HG03025 (cell line): Measurements from ENCODE around the gene ANKRD1.

Source experiments
- ATAC-seq: cut with Tn5 transposase; IDR thresholded peaks from one replicate; pipeline ENCODE4 v1.9.1; 2021; ENCODE audit warnings: mild to moderate bottlenecking, moderate library complexity; ENCODE audit not compliant: unreplicated experiment, low FRiP score

The ANKRD1 gene

DNA sequence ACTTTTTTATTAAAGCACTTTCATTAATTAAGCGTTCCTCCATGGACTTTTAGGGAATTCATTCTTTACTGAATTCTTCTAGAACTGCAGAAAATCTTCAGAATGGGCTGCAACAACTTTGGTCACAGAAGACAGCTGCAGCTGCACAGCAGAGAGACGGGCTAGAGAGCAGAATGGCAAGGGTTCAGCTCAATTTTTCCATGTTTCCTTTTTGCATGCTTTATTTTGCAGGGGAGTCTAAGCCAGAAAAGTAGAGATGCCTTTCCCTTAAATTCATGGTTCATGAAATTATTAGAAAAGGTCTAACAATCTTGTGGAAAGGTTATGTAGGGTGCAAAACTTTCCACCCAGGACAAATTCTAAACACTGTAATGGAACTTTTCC, 15.4 kb upstream of the ANKRD1 start:
- ATAC-seq: no peak

DNA sequence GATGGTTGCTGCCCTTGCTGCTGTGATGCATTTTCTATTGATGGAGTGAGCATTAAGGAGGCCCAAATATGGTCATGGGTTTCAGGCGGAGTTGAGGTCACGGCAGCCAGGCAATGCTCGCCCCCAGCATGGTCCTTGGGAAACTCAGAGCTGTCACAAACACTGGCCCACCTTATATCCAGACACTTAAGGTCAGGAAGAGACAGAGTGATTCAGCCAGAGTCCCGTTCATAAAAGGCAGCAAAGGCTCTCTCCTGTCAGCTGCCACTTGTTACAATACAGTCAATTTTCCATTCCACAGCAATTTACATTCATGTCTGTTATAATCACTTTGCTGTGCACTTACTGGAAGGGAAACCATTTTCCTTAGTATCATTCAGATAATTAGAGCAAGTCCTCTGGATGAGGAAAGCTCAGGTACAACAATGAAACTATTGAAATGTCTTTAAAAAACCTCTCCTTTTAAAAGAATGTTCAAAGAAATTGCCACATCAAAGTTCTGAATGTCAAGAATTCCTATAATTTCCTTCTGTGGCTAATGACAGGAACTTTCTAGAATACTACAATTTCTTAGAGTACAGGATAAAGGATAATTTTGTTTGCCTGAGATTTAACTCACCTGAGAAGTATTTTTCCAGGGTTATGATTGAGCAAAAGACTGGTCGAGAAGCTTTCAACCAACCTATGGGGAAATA, 14.8 kb upstream of the ANKRD1 start:
- ATAC-seq: no peak

DNA sequence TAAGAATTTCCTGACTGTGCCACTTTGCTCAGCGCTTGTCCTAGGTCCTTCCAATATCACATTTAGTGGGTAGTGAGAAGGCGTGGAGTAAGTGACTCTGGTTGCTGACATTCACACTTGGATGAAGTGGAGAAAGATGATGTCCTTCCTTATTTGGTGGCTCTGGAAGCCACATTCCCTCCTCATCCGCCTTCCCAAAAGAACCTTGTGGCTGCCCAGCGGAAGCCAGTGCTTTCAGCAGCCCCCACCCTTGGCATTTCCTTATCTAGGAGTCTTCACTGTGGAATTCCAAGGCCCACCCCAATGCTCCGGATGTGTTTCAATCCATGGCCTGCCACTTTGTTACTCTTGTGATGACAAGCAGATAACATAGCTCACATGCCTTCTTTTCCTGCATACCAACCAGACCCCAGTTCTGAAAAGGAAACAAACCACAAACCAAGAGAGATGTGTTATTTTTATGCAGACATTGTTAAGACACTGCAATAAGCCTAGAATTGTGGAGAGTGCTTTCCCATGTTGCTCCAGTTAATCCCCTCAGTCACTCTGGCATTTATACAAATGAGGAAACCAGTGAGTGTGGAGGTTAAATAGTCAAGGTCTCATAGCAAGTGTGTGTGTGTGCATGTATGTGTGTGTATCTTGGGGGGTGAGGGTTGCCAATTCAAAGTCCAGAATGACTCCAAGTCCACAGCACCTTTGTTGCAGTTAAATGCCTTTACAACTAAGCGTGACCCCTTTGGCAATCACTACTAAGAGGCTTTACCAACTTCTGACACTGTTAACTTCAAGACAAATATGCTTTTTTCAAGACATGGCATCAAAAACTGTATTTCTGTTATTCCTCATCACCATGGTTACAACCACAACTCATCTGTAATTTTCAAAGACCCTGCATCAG, 10.3 kb upstream of the ANKRD1 start:
- ATAC-seq: no peak

DNA sequence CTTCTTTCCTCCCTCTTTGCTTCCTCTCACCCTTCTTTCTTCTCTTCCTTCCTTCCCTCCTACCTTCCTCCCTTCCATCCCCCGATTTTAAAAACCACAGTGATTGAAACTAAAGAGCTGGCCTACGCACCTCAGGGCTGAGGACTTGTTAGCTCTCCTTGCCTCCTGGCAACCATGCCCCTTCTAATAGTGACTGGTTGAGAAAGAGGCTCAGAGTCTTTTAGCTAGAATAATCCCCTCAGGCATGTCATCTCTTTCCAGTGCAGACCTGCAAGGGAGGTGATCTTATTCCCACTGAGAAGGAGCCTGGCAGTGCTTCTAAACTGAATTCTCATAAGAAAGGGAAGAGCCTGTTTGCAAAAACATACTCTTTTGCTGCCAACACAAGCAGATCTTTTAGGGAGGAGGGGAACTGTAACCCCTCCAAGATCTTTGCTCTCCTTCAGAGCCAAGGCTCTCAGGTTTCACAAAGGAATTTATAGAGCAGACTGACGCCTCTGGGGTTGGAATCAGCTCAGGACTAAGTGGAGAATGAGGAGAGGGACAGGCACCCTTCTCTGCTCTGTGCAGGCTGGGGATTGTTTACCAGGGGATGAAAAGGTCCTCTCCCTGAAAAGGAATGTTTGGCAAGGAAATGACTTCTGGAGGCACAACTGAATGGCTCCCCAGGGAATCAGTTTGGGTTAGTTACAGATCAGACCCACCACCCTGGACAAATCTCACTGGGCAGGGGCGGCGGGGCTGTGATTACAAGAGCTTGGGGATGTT, 9.4 kb upstream of the ANKRD1 start:
- ATAC-seq: no peak

DNA sequence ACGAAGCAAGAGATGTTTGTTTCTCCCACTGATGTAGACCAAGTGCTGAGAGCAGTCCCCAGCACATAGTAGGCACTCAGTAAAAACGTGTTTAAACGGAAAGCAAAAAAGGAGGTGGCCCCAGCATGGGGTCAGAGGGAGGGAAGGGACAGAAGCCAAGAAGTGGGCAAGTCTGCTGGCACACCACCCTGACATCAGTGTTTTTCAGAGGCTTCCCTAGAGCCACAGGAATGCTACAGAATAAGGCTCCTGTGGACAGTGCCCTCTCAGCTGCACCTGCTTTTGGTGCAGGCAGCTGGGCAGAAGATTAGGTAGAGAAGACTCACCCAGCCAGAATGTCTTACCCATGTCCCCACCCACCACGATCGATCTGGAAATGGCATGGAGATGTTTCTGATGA, 8.3 kb upstream of the ANKRD1 start:
- ATAC-seq: no peak

DNA sequence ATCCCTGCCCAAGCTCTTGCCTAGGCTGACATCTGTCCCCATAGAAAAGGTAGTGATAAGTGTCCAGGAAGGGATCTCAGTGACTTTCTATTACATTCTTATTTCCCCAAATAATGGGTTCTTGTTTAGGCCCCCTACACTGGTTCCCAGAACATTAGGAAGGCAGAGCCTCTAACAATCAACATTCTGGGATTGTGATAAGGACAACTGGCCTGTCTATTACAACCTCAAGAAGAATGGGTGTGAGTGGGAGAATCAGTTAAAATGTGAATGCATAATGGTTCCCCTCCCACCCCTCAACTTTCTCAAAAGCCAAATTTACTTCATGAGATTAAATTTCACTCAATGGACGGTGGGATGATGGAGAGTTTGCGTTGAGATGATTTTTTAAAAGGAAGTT, 6.4 kb upstream of the ANKRD1 start:
- no peak for ATAC-seq

DNA sequence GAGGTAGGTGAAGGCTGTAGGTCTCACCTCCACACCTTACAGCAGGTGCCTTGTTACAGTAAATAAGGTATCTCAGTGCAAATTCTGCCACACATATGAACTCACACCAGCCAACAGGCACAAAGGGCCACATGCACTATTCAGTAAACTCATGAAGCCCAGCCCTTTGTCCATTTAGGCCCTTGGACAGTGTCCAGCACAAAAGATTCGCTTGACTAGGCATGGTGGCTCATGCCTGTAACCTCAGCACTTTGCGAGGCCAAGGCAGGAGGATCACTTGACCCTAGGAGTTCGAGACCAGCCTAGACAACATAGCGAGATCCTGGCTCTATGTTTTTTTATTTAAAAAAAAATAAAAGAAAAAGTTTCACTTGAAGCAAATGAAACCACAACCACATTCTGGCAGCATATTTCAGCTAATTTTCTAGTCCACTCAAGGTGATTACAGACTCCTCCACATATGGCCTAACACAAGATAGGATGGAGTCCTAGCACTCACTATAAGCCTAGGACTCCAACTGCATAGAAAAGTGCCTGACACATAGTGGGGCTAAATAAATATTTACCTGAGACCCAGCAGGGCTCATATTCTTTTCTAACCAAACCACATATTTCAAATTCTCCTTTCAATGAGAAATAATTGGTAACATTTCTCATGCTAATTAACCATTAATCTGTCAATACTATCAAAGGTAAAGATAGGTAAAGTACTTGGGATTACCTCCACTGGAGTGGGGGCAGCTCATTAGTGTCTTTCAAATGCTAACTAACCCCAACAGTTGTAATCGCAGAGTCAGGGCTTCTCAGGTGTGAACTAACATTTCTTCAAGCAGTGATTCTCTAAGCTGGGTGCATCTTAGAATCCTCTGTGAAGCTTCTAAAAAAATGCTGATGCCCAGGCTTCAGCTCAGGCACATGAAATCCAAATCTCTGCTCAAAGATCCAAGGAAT, 4.5 kb upstream of the ANKRD1 start:
- ATAC-seq: no peak

DNA sequence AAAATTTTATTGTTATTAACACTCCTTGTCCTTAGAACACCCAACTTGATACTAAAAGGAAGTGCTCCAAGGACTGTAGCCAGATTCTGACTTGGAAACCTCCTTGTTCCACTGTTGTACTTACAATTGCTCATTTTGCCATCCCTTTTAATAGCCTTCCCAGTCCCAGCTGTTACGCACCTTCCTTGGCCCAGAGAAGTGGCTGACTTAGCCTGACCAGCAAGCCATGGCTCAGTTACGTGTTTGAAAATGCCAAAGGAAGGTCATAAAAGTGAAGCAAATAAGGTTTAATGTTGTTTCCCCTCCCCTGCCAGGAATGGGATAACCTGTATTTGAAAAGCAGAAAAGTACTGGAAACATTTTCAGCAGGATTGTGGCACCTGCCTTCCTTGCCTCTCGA, 3.7 kb upstream of the ANKRD1 start:
- no peak for ATAC-seq

DNA sequence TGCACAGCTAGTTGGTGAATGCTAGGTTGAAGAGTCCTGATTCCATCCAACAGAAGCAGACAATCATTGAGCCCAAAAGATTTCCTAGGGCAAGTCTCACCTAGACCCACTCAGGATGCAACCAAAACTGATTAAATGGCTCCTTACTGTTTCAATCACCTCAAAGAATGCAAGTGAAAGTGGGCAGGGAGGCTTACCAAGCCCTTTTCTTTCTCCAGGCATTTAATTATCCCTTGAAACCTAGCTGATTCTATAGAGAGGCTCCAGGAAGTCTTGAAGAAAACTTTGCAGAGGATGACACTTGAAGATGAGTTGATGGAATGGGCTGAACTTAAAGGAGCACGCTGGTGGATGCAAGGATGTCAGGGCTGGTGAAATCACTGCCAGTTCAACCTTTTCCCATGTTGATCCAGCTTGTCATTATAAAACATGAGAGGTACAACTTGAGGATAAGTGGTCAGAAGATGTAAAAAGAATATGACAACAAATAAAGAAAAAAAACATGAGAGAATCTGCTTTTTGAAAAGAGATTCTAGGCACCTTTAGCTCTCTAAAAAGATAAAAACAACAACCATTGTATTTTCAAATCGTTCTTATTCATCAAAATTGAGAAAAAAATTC, 2.3 kb upstream of the ANKRD1 start:
- no peak for ATAC-seq

DNA sequence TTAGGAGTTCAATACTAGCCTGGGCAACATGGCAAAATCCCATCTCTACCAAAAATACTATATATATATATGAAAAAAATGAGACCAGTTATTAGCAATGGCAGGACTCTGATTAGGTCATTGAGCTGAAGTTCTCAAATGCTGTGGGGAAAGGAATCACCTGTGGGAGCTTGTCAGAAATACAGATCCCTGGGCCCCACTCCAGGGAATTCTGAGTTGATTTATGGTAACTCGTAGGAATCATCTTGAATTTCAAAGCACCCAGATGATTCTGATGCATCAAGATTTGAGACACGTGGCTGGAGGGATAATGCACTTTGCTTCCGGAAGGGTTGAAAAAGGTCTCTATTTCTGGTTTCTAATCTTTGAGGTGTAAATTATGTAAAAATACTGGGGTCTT, 1.0 kb upstream of the ANKRD1 start:
- ATAC-seq: no peak

DNA sequence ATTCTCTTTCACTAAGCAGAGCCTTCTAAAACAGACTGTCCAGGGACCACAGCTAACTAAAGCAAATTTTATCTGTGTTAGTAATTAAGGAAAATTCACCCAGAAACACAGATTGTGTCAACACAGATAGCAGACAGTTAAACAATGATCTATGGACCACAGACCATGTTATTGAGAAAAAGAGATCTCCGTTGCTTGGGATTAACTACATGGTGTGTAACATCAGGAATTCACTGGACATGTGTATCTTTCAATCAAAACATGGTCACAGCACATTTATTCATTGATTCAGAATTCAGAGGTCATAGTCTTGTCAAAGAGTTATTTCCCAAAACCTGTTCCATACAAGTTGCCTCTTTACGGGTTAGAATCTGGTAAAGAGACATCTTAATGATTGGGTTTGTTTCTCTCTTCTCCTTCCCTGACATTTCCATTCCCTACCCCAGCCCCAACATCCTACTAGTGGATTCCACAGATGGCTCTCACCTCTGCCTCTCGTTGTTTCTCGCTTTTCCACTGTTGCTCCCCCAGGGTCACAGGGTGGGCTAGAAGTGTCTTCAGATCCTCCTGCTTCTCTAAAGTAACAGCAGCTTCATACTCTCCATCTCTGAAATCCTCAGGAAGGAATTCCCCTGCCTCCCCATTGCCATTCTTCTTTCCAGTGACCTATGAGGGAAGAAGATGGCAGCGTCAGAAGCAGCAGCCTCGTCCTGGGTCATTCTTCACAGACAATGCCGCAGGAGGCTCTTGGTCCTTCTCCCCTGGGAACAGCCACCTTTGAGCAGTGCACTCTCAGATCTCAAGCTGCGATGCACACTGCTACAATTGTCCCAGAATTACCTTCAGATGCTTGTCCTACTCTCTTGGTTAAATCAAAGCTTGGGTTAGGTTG, 958 bp downstream of the ANKRD1 start:
- ATAC-seq: no peak

DNA sequence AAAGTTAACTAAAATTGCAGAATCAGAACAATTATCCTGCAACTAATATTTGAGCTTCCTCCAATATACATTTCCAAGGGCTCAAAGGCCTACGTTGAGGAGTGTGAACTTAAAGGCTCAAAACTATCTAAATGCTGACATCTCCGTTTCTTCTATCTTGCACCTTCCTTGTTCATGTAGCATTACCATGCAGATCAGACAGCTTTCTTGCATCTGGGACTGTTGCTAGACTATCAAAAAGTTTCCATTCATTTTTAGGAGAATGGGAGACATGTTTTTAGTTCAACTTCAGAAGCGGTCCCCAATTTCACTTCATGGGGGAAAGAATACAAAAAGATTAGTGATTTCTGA, 2.9 kb downstream of the ANKRD1 start:
- no peak for ATAC-seq

DNA sequence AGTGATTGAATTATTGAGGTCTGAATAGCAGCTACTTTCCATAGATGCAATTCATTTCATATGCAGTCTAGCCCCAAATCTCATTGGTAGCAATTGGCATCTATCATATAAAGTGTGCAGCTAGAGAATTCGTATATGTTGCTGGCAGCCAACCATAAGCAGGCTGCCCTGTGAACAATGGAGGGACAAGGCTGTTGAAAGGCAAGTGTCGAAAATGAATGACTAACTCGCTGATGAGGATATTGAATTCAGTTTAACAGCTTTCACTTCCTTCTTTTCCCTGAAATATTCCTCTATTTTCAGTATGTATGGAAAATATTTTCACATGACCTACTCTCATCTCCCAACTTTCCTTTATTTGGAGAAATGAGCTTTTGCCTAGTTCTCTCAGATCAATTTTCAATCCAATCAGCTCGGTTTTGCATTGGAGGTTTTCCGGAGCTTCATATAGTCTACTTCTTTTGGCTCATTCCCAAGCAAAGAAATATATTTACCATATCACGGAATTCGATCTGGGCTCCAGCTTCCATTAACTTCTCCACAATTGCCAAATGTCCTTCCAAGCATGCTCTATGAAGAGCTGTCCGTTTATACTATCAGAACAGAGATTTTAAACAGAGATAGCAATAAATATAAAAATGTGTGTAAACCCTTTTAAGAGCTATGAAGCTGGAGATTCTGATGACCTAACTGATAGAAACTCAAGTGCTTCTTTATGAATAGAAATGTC, 3.5 kb downstream of the ANKRD1 start:
- ATAC-seq: no peak

DNA sequence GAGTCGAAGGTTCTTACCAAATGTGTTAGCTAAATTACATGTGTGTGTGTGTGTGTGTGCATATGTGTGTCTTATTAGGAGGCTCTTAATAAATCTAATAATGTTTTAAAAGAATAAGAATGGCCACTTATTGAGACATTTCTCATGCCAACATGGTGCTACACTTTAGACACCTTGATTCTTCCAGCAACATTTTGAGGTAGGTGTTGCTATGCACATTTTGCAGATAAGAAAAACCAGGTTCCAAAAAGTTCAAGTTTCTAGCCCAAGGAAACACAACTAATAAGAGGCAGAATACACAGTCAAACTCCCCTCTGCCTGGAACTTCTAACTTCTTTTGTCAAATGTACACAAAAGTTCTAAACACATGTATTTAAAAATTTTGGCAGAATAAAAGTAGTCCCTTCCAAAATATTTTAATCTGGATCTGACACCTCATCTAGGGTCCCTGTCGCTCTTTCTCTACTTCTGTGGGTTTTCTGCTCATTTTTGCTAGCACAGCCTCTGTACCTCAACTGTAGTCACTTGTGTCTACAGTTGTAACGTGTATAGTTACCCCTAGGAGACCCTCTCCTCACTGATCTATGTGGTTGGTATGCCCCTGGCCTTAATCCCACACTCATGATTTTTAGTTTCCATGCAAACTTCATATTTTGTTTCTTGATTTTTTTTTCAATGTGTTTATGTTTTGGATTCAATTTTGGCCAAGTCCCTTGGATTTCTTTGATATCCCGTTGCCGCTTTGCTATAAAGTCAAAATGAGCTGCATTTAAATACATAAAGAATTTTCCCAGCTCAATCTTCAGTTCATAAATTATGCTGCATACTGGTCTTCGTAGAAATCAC, 4.3 kb downstream of the ANKRD1 start:
- no peak for ATAC-seq

DNA sequence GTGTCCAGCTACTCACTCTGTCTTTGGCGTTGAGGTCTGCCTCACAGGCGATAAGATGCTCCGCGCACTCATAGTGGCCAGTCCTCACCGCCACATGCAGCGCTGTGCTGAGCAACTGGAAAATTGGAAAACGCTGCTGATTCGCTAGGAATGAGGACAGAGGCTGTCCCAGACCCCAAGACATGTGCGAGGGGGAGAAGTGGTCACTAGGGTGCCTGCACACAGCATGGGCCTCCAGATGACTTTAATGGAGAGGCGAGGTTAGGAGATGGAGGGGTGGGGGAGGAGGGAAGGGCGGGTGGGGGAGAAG, 5.2 kb downstream of the ANKRD1 start:
- ATAC-seq: no peak

DNA sequence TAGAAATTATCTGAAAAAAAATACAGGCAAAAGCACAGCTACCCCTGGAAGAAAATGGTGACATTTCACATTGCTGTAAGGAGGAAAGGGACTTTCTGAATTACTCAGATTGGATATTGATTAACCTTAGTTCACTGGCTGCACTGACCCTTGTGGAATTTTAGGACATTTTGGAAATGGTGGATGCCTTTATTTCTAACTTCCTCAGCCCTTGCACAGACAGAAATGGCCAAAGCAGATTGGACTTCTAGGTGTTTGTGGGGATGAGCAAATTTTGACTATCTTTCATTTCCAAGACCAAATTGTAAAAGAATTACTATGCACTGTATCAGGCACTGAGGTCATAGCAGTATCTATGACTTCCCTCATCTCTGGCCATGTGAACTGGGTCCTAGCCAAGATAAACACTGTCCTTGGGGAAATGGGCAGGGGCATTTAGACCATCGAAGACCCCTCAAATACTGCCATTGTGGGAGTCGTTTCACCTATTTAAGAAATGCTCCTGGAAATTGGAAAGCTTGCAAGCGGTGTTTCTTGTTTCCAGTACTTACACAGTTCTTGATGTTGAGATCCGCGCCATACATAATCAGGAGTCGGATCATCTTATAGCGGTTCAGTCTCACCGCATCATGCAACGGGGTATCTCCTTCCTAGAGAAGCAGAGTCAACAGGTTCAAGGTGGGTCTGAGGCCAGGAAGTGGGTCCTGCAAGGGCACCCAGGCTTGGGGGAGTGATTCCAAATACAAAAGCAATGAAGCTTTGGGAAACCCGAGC, 5.7 kb downstream of the ANKRD1 start:
- ATAC-seq: no peak
